GM18909 (cell line): ENCODE results near the gene NMBR.
"Not testable (repeated sequence)": the region's sequence is repeated elsewhere in the genome, so short reads cannot be mapped to it uniquely, and the experiment has no call there.

Experiments used
- ATAC-seq: cut with Tn5 transposase; IDR thresholded peaks from one replicate; pipeline ENCODE4 v1.9.1; 2021; ENCODE audit warnings: mild to moderate bottlenecking; ENCODE audit not compliant: unreplicated experiment, poor library complexity

NMBR gene

DNA sequence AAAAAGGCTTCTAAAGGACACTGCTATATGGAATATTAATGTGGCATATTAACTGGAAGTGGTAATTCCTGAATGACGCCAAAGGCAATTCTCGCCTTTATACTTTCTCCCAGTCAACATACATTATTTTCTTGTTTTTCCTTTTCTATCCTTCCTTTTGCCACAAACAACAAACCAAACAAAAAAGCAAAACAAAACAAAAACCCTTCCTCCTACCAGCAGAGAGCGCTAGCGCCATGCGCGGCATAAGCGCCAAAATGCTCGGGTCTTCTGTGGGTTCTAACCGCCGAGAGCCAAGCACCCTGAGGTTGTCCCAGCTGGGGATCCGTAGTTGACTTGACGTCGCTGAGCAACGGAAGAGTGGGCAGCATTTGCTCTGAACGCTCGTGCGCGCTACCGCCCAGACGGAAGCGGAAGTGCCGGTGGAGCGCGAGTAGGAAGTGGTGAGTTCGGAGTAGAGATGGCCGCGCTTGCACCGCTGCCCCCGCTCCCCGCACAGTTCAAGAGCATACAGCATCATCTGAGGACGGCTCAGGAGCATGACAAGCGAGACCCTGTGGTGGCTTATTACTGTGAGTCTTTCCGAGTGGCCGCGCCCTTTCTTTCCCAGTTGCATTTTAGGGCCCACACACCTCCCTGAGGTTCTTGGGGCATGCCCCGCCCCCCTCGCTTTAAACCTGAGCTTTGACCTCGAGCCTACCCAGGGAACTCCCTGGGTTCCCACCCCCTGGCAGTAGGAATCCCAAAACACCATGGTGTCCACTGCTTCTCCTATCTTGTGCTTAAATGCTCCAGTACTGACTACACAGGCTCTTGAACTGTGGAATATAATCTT, at the start of gene NMBR, which contains the start of gene VTA1:
TSS of gene NMBR (minus strand) at position 295 of the 835 bp plus-strand sequence. CDS start 58,464 bp downstream, outside the sequence.
TSS of gene VTA1 (plus strand) at position 436 of the 835 bp plus-strand sequence. CDS start at position 461, 25 bp downstream.
- ATAC-seq, result peak; percentile 100

DNA sequence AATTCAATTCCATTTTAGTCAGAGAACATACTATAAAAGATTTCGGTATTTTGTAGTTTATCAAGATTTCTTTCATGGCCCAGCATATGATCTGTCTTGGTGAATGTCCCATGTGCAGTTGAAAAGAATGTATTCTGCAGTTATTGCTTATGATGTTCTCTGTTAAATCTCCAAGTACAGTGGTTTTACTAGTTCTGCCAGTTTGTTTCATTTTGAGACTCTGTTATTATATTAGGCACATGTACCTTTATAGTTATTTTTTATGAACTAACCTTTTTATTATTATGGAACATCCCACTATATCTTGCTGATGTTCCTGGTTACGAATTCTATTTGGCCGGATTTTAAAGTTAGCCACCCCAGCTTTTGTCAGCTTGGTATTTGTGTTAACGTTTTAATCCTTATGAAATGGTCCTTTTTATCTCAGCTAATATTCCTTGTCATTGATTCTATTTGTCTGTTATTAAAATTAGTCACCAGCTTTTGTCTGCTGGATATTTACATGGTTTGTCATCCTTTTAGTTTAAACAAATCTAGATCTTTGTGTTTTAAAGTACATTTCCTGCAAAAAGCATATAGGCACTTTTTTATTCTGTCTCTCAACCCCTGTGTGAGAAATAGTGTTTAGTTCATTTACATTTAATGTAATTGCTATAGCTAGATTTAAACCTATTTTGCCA, 49.1 kb upstream of the NMBR start:
- no peak for ATAC-seq

DNA sequence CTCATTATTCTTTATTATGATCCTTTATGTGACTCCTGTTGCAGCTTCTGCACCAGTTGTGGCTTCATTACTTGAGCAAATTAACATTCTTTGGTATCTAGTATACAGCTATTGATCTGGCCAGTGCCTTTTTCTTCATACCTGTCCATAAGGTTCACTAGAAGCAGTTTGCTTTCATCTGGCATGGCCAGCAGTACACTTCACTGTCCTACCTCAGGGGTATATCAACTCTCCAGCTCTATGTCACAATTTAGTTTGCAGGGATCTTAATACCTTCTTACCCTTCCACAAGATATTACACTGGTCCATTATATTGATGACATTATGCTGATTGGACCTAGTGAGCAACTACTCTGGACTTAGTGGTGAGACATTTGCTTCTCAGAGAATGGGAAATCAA, 46.7 kb upstream of the NMBR start:
- ATAC-seq, result no peak

DNA sequence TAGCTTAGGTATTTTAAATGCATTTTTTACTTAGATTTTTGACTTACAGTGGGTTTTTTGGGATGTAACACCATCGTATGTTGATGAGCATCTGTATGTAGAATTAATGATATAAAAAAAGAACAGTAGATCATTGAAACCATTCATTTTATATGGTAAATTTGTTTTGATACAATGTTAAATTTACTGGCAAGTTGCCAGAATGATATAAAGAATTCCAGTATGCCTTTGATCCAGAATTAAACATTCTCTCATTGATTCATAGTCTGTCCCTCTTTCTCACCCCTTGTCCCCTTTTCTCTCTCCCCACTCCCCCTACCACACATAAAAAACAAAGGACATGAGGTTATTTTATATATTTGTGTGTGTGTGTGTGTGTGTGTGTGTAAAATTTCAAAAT, 45.4 kb upstream of the NMBR start:
- ATAC-seq, result no peak

DNA sequence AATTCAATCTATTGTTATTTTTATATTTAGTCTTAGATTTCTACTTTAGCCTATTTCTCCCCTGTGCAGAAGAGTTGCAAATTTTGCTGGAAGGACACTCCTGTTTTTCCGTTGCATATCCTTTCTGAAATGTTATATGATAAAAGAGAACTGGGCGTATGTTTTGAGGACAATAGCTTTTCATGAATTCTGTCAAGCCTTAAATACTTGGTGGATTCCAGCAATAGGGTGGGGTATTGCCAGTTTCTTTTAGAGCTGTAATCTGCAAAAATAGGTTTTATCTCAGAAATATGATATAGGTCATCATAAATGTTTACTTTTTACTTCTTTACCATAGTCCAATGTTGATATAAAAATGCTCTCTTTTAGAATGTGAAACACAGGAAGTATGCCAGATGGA, 42.1 kb upstream of the NMBR start:
- no peak for ATAC-seq

DNA sequence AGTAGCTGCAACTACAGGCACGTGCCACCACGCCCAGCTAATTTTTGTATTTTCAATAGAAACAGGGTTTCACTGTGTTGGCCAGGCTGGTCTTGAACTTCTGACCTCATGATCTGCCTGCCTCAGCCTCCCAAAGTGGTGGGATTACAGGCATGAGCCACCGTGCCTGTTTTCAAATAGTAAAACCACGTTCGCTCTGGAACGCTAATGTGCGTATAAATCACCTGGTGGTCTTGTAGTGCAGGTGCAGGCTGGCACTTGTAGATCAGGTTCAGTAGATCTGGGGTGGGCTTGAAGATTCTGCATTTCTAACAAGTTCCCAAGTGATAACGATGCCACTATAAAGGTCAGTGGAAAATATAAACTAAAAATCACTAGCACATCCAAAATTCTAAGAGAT, 41.4 kb upstream of the NMBR start:
- not testable (repeated sequence) for ATAC-seq

DNA sequence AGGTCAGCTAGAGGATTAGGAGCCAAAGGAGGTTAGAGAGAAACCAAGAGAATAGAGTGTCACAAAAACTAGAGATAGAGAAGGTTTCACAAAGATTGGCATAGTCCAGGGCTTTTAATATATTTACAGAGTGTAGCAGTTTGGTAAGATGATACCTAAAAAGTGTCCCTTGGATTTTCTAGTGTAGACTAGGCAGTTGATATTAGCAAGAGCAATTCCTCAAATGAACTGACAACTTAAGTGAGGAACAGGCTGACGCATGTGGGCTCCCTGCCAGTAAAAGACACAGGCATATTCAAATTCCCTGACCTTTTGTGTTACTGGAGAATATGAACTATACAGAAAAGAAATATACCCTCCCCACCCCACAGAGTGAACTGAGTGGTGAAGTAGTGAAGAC, 40.3 kb upstream of the NMBR start:
- no peak for ATAC-seq

DNA sequence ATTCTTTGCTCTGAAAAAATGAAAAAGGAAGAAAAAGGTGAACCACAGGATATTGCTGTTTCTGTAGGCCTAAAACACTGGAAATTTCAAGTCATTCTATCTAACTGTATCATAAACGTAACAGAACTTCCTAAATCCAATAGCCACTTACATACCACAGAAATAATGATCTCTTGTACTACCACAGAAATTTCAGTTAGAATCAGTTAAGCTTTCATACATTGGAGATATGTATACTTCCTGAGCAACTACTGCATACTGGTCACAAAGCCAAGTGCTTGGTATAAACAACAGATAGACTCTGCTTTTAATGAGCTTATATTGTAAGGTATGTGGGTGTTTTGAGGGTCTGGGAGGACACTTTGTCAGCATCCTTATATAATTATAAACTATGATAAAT, 38.7 kb upstream of the NMBR start:
- no peak for ATAC-seq

DNA sequence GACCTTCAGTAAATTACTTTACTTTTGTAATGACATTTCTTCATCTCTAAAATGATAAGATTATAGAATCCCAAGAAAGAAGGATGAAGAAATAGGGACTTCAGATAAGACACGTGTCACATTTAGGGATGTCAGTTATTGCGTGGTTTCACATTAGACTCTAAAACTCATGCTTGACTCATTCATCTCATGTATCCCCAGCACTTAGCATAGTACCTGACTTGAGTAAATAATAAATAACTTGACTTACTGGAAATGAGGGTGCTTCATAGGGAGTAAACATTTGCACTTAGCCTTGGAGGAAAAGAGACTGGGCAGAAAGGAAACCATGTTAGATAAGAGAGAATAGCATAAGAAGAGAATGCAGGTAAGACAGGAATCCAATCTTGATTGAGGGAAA, 37.4 kb upstream of the NMBR start:
- ATAC-seq, result no peak

DNA sequence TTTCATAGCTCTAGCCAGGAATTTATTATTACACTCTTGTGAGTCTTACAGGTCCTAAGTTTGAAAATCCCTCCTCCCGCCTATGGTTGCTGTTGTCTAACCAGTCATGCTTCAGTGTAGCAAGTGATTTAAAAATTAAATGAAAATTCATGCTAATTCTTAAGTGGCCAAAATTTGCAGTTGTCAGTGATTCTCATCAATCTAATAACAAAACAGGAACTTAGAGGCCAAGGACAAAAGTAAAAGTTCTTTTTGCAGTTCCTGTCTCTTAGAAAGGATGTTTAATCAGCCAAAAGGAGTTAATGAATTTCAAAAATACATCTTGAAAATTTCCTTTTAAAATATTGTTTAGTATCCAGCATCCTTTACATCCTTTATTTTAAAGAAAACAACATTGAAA, 36.4 kb upstream of the NMBR start:
- no peak for ATAC-seq

DNA sequence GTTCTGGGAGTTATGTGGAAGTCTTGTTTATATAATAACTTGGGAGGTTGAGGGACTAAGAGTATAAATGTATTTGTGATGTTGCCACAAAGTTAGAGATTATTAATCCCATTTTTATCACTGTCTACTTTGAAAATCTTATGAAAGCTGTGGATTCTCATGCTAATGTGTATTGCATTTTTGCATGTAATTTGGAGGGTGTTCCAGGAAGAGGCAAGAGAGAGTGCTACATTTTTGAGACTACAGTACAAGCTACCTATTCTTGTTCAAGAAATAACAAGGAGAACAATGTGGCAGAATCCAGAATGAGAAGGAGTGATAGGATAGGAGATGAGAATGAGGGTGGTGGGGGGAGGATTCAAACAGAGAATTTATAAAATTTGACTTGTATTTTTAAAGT, 35.1 kb upstream of the NMBR start:
- no peak for ATAC-seq

DNA sequence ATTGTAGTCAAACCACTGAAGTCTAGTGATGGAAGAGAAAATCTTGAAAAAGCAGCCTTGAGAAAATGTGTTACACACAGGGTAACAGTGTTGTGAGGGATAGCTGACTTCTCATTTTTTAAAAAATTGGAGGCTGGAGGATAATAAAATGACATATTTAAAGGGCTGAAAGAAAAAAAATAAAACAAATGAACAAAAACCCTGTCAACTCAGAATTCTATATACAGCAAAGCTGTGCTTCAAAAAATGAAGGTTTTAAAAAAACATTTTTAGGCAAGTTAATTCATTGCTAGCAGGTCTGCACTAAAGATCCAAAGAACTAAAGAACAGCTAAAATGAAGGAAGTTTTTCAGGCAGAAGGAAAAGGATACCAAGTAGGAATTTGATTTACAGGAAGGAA, 31.2 kb upstream of the NMBR start:
- no peak for ATAC-seq

DNA sequence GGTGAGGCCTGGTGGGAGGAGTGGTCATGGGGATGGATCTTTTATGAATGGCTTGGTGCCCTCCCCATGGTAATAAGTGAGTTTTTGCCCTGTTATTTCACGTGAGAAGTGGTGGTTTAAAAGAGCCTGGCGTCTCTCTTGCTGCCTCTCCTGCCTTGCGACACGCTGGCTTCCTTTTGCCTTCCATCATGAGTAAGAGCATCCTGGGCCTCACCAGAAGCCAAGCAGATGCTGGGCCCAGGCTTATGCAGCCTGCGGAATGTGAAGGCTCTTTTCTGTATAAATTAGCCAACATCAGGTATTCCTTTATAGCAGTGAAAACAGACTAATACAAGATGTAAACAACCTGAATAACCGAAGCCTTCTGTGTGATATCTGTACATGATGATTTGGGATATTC, 27.8 kb upstream of the NMBR start:
- ATAC-seq, result no peak

DNA sequence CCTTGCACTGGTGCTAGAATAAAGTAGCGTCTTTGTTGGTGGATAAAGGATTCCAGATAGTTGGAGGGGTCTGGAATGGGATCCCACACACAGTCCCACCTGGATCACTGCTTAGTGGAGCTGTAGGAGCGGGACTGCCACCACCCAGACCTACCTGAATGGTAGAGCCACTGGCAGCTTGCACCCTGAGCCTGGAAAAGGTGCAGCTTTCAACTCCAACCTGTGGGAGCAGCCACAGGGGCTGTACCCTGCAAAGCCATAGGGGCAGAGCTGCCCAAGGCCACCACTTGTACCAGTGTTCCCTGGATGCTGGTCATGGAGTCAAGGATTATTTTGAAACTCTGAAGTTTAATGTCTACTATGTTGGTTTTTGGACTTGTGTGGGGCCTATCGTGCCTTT, 27.1 kb upstream of the NMBR start:
- ATAC-seq, result no peak

DNA sequence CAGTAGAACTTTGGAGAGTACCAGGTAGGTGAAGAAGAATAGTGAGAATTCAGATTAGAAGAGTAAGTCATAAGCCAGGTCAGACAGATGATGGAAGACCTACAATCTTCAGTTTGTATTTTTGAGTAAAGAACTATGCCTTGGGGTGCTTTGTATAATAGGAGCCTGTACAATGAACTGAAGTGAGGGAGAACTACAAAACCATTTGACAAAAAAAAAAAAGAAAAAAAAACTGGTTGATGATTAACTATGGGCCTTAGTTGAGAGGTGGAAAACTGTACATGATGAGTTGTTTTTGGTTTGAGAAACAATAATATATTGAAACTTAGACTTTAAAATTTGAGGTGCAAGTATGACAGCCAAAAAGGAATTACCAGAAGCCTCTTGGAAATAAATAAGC, 25.8 kb upstream of the NMBR start:
- ATAC-seq, result no peak

DNA sequence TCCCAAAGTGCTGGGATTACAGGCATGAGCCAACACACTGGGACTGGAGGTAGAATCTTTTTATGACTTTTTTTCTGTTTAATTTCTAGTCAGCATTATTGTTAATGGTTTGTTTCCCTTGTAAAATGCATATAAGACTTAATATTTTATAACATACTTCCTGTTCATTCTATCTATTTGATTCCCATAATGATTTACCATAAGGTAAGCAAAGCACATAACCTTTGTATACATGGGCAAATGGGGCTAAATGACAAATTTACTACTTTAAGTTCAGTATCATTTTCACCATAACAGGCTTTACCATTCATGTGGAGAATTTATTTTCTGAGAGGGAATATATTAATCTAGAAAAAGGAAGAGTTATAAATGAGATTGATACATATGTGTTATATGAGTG, 24.4 kb upstream of the NMBR start:
- no peak for ATAC-seq

DNA sequence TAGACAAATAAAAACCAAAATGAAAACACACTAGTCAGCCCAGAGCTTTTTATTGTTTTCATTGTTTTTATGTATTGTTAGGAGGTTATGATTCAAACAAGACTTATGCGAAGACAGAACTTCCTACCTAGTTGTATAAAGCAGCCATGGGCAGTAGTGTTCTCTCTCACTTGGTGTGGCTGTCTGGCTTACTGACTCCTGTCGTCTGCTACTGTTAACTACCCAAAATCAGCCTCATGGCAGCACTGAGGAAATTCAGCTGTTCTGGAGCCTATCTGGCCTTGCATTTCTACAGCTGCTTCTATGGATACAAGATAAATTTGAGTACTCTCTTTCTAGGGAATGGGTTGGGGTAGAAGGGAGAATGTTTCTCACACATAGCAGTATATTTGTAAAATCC, 20.6 kb upstream of the NMBR start:
- no peak for ATAC-seq

DNA sequence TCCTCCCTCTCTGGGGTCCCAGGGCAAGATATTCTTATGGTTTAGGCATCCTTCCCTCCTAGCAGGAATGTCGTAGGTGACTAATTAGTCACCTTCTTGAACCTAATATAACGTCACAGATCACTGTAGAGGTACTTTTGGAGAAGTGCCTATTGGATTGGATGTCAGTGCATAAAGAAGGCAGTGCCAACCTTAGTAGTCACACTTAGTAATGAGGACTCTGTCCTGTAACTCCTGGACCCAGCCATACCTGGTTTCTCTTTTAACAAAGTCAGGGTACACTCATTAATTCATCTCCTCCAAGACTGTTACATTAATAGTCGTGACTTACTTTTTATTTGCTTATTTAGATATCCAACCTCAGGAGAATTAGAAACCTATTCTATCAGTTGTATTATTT, 20.1 kb upstream of the NMBR start:
- no peak for ATAC-seq

DNA sequence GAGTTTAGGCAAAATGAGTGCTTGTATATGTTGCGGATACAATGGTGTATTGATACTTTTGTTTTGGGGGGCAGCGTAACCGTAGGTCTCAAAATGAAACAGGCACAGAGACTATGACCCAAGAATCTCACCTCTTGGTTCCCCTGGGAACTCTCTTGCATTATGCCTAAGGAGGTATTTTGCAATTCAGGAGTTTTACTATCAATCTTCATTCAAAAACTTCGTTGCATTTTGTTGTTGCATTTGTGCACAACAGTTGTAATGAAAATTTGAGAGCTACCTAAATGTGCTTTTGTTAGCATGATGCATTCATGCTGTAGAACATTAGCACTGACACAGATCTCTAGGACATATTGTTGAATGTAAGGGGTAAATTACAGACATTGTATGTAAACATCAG, 18.3 kb upstream of the NMBR start:
- ATAC-seq, result no peak

DNA sequence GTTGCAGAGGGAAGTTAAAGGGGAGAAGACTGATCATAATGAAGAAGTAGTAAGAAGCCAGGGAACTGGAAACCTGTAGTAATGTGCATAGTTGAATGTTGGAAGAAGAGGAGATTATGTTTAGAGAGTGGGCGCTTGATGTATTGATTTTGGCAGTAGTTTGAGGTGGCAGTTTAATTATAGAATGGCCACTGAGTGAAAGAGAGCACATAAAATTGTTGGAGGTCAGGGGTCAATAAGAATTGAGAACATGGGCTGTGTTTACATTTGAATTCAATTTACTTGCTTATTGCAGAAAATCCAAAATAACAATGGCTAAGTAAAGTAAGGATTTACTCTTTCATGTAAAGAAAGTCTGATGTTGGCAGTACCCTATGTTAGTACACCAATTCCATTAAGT, 15.9 kb upstream of the NMBR start:
- ATAC-seq, result no peak

DNA sequence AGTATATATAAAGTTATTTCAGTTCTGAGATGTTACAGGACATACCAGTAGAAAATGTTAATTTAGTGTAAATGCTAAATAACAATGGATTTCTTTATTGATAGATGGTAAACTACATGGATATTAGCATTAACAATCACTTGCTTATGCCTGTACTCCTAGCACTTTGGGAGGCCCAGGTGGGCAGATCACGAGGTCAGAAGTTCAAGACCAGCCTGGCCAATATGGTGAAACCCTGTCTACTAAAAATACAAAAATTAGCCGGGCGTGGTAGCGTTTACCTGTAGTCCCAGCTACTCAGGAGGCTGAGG, 9.8 kb upstream of the NMBR start:
- not testable (repeated sequence) for ATAC-seq
